Trophoblast cell (in vitro differentiated cells and primary cell): Measurements from ENCODE around the gene MAST4.
A peak's percentile ranks its signal among the peaks of the same experiment; 100 is the strongest.

ENCODE experiments used
- DNase-seq, 2 donors: peaks; one replicate each; pipeline ENCODE4 v3.0.0-alpha.2; 2016
- H2AFZ ChIP-seq: 2 replicates; pipeline ENCODE4 v1.6.1; 2013; ENCODE audit warnings: low read length, moderate library complexity, mild to moderate bottlenecking; ENCODE audit not compliant: insufficient read depth, poor library complexity
- H2AK5ac ChIP-seq: 2 replicates; pipeline ENCODE4 v1.6.1; 2013; ENCODE audit warnings: mild to moderate bottlenecking, low read length
- H2BK120ac ChIP-seq: 2 replicates; pipeline ENCODE4 v1.6.1; 2013; ENCODE audit warnings: low read length, mild to moderate bottlenecking, moderate library complexity; ENCODE audit not compliant: insufficient read depth, poor library complexity
- H2BK12ac ChIP-seq: 2 replicates; pipeline ENCODE4 v1.6.1; 2013; ENCODE audit warnings: mild to moderate bottlenecking, low read length, moderate library complexity
- H2BK5ac ChIP-seq: 2 replicates; pipeline ENCODE4 v1.6.1; 2013; ENCODE audit warnings: low read length, low read depth, moderate library complexity, mild to moderate bottlenecking; ENCODE audit not compliant: poor library complexity
- H3K14ac ChIP-seq: 2 replicates; pipeline ENCODE4 v1.6.1; 2013; ENCODE audit warnings: mild to moderate bottlenecking, low read length
- H3K18ac ChIP-seq: 2 replicates; pipeline ENCODE4 v1.6.1; 2013; ENCODE audit warnings: mild to moderate bottlenecking, low read length
- H3K23ac ChIP-seq: 2 replicates; pipeline ENCODE4 v1.6.1; 2013; ENCODE audit warnings: low read length
- H3K27ac ChIP-seq: 2 replicates; pipeline ENCODE4 v1.5.1; 2013; ENCODE audit warnings: low read depth, mild to moderate bottlenecking, inconsistent platforms, low read length, moderate library complexity
- H3K27me3 ChIP-seq: 2 replicates; pipeline ENCODE4 v1.6.1; 2013; ENCODE audit warnings: inconsistent platforms, mild to moderate bottlenecking, low read length, moderate library complexity; ENCODE audit not compliant: insufficient read depth
- H3K36me3 ChIP-seq, 2 experiments: 1 replicate in 1 of 2; 2 replicates in 1 of 2; pipeline ENCODE4 v1.6.1; 2013; ENCODE audit warnings: low read length in 2 of 2, mild to moderate bottlenecking in 2 of 2, moderate library complexity in 1 of 2; ENCODE audit not compliant: insufficient read depth in 2 of 2, control insufficient read depth in 1 of 2
- H3K4ac ChIP-seq: 2 replicates; pipeline ENCODE4 v1.6.1; 2013; ENCODE audit warnings: low read depth, mild to moderate bottlenecking, low read length, moderate library complexity
- H3K4me1 ChIP-seq, 2 experiments: 1 replicate in 1 of 2; 2 replicates in 1 of 2; pipeline ENCODE4 v1.6.1; 2013; ENCODE audit warnings: low read length in 2 of 2, mild to moderate bottlenecking in 2 of 2, moderate library complexity in 1 of 2; ENCODE audit not compliant: insufficient read depth in 2 of 2, control insufficient read depth in 1 of 2
- H3K4me2 ChIP-seq: 2 replicates; pipeline ENCODE4 v1.6.1; 2013; ENCODE audit warnings: inconsistent platforms, mild to moderate bottlenecking, low read length, moderate library complexity
- H3K4me3 ChIP-seq: 2 replicates; pipeline ENCODE4 v1.5.1; 2013; ENCODE audit warnings: mild to moderate bottlenecking, low read depth, low read length, inconsistent platforms
- H3K79me1 ChIP-seq: one replicate; pipeline ENCODE4 v1.6.1; 2013; ENCODE audit warnings: low read length
- H3K79me2 ChIP-seq: 2 replicates; pipeline ENCODE4 v1.6.1; 2013; ENCODE audit warnings: low read length, mild to moderate bottlenecking; ENCODE audit not compliant: control insufficient read depth, insufficient read depth, poor library complexity
- H3K9ac ChIP-seq: 2 replicates; pipeline ENCODE4 v1.6.1; 2013; ENCODE audit warnings: mild to moderate bottlenecking, low read length
- H3K9me3 ChIP-seq: 2 replicates; pipeline ENCODE4 v1.6.1; 2013; ENCODE audit warnings: low read depth, mild to moderate bottlenecking, control low read depth, inconsistent platforms, low read length; ENCODE audit not compliant: insufficient read depth
- H4K12ac ChIP-seq: 2 replicates; pipeline ENCODE4 v1.6.1; 2013; ENCODE audit warnings: low read depth, mild to moderate bottlenecking, low read length, moderate library complexity
- H4K8ac ChIP-seq: 2 replicates; pipeline ENCODE4 v1.6.1; 2013; ENCODE audit warnings: low read depth, mild to moderate bottlenecking, low read length, moderate library complexity
- H4K91ac ChIP-seq: one replicate; pipeline ENCODE4 v1.6.1; 2013; ENCODE audit warnings: low read depth, mild to moderate bottlenecking, low read length, moderate library complexity
- WGBS: extraction: QIAGEN DNeasy Blood & Tissue Kit; methylation state at CpG from one replicate; pipeline ENCODE4 v1.1.7; 2013; ENCODE audit warnings: missing lambda C conversion rate; ENCODE audit not compliant: insufficient read length, insufficient coverage; ENCODE audit errors: extremely low coverage; 5-methylcytosine and 5-hydroxymethylcytosine counted together

The MAST4 gene

GRCh38 chr5:66826696-66827095, 230.5 kb downstream of the MAST4 start:
- Histone ChIP-seq H3K18ac (no peak overlapping the region), H2BK5ac (no peak overlapping the region), H4K91ac (no peak overlapping the region), H3K23ac (no peak overlapping the region), H3K27ac (no peak overlapping the region), H2BK120ac (no peak overlapping the region), H3K14ac (no peak overlapping the region), H2AK5ac (no peak overlapping the region), H3K27me3 (no peaks in the 10 kb centered on the region), H3K9me3 (no peaks in the 10 kb centered on the region), H2BK12ac (no peak overlapping the region), H2AFZ (no peak overlapping the region), H3K4me3 (no peak overlapping the region), H4K8ac (no peak overlapping the region), H3K9ac (no peak overlapping the region), H3K4me1 (peaks cover 3 to 11% of the 10 kb centered on the region in 2 experiments), H4K12ac (no peak overlapping the region), H3K36me3 (no peaks in the 10 kb centered on the region), H3K4me2 (no peak overlapping the region), H3K79me1 (no peaks in the 10 kb centered on the region), H3K79me2 (no peaks in the 10 kb centered on the region), H3K4ac (no peak overlapping the region)
- DNase-seq: no peak
- no CpG with 5 or more reads among the region's 3 CpGs for WGBS

GRCh38 chr5:66828046-66828547, 231.9 kb downstream of the MAST4 start:
- no peak overlapping the region for H3K4me3 ChIP-seq
- no peaks in the 10 kb centered on the region for H3K79me1 ChIP-seq
- H4K12ac ChIP-seq: no peak overlapping the region
- no peaks in the 10 kb centered on the region for H3K27me3 ChIP-seq
- H3K27ac ChIP-seq: no peak overlapping the region
- H4K8ac ChIP-seq: no peak overlapping the region
- WGBS: no CpG with 5 or more reads among the region's 5 CpGs
- no peak overlapping the region for H2AK5ac ChIP-seq
- no peak overlapping the region for H2BK5ac ChIP-seq
- H3K36me3 ChIP-seq: no peaks in the 10 kb centered on the region
- peak overlapping the region; percentile 61 for H3K4me2 ChIP-seq
- no peak for DNase-seq
- H3K18ac ChIP-seq: no peak overlapping the region
- H3K9me3 ChIP-seq: no peaks in the 10 kb centered on the region
- no peak overlapping the region for H3K4ac ChIP-seq
- no peak overlapping the region for H4K91ac ChIP-seq
- H2BK12ac ChIP-seq: no peak overlapping the region
- no peak overlapping the region for H3K9ac ChIP-seq
- H2AFZ ChIP-seq: no peak overlapping the region
- H3K4me1 ChIP-seq: peaks cover 3 to 11% of the 10 kb centered on the region in 2 experiments
- H3K79me2 ChIP-seq: no peaks in the 10 kb centered on the region
- no peak overlapping the region for H3K14ac ChIP-seq
- H2BK120ac ChIP-seq: no peak overlapping the region
- no peak overlapping the region for H3K23ac ChIP-seq

- no peaks in the 10 kb centered on the region for H3K79me2 ChIP-seq
- H3K23ac ChIP-seq: no peak overlapping the region
- H2BK120ac ChIP-seq: no peak overlapping the region
- H3K14ac ChIP-seq: no peak overlapping the region
- H3K36me3 ChIP-seq: no peaks in the 10 kb centered on the region
- H3K4me2 ChIP-seq: peak overlapping the region; percentile 61
- no peak overlapping the region for H2BK5ac ChIP-seq
- H3K18ac ChIP-seq: no peak overlapping the region
- WGBS: no CpG with 5 or more reads among the region's 21 CpGs
- H3K4ac ChIP-seq: no peak overlapping the region
- no peak overlapping the region for H3K27ac ChIP-seq
- H4K8ac ChIP-seq: no peak overlapping the region
- no peak overlapping the region for H4K12ac ChIP-seq
- no peak overlapping the region for H2AK5ac ChIP-seq
- H3K4me1 ChIP-seq: peaks cover 3 to 11% of the 10 kb centered on the region in 2 experiments
- H3K4me3 ChIP-seq: no peak overlapping the region
- no peak overlapping the region for H4K91ac ChIP-seq
- H2AFZ ChIP-seq: no peak overlapping the region
- H3K9me3 ChIP-seq: no peaks in the 10 kb centered on the region
- no peak overlapping the region for H2BK12ac ChIP-seq
- H3K27me3 ChIP-seq: no peaks in the 10 kb centered on the region
- no peaks in the 10 kb centered on the region for H3K79me1 ChIP-seq
- DNase-seq: peak; percentile 62 to 79
- H3K9ac ChIP-seq: no peak overlapping the region
These were observed 232.6 kb downstream of the MAST4 start for GRCh38 chr5:66828548-66829357.

GRCh38 chr5:66829358-66829674, 233.1 kb downstream of the MAST4 start:
- Histone ChIP-seq H3K4me3 (no peak overlapping the region), H4K12ac (no peak overlapping the region), H3K14ac (no peak overlapping the region), H3K4me1 (peaks cover 3 to 11% of the 10 kb centered on the region in 2 experiments), H3K79me2 (no peaks in the 10 kb centered on the region), H2AK5ac (no peak overlapping the region), H3K27me3 (no peaks in the 10 kb centered on the region), H3K9me3 (no peaks in the 10 kb centered on the region), H3K23ac (no peak overlapping the region), H2BK12ac (no peak overlapping the region), H3K9ac (no peak overlapping the region), H4K91ac (no peak overlapping the region), H3K79me1 (no peaks in the 10 kb centered on the region), H3K27ac (no peak overlapping the region), H3K4me2 (peak overlapping the region; percentile 61), H3K18ac (no peak overlapping the region), H3K4ac (no peak overlapping the region), H2BK5ac (no peak overlapping the region), H2BK120ac (no peak overlapping the region), H3K36me3 (no peaks in the 10 kb centered on the region), H2AFZ (no peak overlapping the region), H4K8ac (no peak overlapping the region)
- no peak for DNase-seq
